NCI-H2196 (cell line): Measurements from ENCODE around the gene WASHC4.
A peak's percentile ranks its signal among the peaks of the same experiment; 100 is the strongest.

Experiments used
- DNase-seq: peaks from one replicate; lab custom pipeline; 2025; ENCODE audit not compliant: unreplicated experiment; lab: John Stamatoyannopoulos, UW

Gene WASHC4

GRCh38 chr12:105204916-105205315, 97.4 kb downstream of the WASHC4 start:
- no peak for DNase-seq

- peak; percentile 72 for DNase-seq
Observed at GRCh38 chr12:105205322-105206048, 98.0 kb downstream of the WASHC4 start.

GRCh38 chr12:105206686-105207374, 99.3 kb downstream of the WASHC4 start:
- DNase-seq, result no peak

GRCh38 chr12:105209091-105209490, 101.6 kb downstream of the WASHC4 start:
- DNase-seq, result no peak

- DNase-seq, result no peak
Observed at GRCh38 chr12:105212438-105212837, 104.9 kb downstream of the WASHC4 start.

- DNase-seq, result no peak
Observed at GRCh38 chr12:105214148-105214547, 106.6 kb downstream of the WASHC4 start.

GRCh38 chr12:105214670-105215375, 107.3 kb downstream of the WASHC4 start:
- no peak for DNase-seq

- no peak for DNase-seq
Observed at GRCh38 chr12:105218434-105218833, 110.9 kb downstream of the WASHC4 start.
